Daoy (cell line): ENCODE data around the gene KDELR3. TPM values are rescaled to one million over a fixed set of nuclear protein-coding genes. Genes with fewer than 3 reads are reported as not detected.

ENCODE experiments used
- DNase-seq: peaks from one replicate; pipeline ENCODE4 v3.0.0-alpha.2; 2015; ENCODE audit warnings: low read depth
- total RNA-seq: library from RNA; depleted of rRNA; stranded (reverse); fragments of >200 nt; shearing (Covaris generic); gene quantifications from 2 replicates; pipeline ENCODE4 v1.2.3, GENCODE V29; 2014; rRNA removed

KDELR3 gene
- 17.5 and 18.5 TPM in 2 replicates for total RNA-seq

GRCh38 chr22:38467904-38468442 lies at the start of gene KDELR3:
Gene KDELR3 (plus strand): TSS chr22:38468096. CDS start chr22:38468234, 138 bp downstream.
- DNase-seq = peak; percentile 88

- DNase-seq = no peak
These were observed 49.3 kb upstream of the KDELR3 start for GRCh38 chr22:38418589-38418988.

GRCh38 chr22:38419121-38419857 lies 48.6 kb upstream of the KDELR3 start:
- DNase-seq = no peak

DNA sequence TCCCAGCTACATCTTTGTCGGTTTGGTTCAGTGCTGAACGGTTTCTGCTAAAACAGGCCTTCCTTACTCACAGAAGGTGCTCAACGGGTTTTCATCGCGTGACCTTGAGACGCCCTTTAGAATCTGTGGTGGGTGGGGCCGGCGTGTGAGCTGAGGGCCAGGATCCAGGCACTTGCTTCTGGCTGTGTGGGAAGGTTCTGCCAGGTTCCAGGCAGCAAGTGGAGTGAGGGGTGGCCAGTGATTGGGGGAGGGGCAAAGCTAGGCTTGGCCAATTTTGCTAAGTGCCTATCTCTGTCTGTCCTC lies 48.1 kb upstream of the KDELR3 start:
- no peak for DNase-seq

DNA sequence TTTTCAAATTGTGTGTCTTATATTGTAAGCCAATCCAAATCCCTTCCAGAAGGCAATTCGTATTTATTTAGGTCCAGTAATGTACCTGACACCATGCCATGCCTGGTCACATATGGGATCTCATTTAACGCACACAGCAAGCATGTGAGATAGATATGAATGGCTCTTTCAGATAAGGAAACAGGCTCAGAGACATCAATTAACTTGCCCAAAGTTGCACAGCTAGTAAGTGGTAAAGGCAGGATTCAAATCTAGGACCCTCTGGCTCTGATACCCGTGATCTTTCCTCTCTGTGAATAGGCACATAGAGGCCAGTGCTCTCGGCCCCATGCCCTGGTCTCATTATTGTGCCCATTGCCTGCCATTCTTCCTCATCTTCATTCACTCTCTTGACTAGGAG lies 47.2 kb upstream of the KDELR3 start:
- DNase-seq = no peak

GRCh38 chr22:38422611-38423511 lies 45.0 kb upstream of the KDELR3 start:
- no peak for DNase-seq

DNA sequence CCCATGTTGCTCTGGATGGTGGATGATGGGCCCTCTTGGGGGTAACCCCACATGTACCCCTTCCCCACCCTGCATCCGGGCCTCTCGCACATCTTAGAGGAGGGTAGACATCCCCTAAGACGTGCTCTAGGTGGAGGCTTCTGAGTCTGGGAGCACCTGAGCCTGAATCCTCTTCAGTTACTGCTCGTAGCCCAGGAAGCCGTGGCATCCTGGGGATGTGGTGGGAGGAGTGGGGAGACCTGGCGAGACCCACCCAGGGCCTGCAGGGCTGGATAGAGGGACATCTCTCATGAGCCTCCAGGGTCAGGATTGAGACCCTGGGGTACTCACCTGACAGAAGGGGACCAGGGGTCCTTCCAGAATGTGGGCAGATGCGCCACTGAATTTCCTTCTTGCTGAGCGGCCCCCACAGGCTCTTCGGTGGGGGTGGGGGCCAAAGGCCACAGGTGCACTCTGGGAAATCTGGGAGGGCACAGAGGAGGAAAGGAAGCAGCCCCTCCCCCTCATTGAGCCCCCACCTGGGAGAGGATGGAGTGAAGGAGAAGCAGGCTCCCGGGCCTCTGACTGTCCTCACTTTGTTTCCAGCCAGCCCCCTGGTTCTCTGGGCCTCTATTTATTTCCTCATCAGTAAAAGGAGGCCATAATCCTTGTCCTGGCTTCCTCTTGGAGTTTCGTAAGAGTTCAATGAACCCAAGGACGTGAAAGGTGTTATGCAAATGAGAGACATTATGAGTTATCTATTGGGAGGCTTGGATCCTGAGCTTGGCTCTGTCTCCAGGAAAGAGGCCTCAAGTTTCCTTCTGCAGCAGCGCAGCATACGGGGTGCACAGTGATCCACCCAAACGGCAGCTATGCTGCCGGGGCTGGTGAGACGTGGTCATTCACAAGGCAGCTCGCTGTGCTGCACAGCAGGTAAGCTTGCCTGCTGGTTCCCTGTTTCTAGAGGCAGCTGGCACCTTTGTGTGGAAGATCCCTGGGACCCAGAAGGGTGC lies 44.1 kb upstream of the KDELR3 start:
- DNase-seq = no peak

- DNase-seq = no peak
These were observed 43.3 kb upstream of the KDELR3 start for GRCh38 chr22:38424525-38425080.

DNA sequence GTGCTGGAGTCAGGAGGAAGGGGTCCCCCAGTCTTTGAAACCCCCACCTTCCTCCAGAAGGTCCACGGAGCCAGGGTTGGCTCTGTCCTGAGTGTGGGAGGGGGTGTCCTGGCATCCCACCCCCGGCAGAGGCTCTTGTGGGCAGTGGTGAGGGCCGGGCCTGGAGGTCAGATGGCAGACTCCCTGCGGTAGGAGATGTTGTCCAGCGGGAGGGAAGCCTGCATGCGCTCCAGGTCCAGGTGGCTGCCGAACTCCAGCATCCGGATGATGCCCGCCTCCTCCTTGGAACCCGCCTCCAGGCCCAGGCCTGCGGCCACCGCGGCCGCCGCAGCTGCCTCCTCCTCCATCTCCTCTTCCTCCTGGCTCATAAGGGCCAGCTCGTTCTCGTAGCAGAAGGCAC lies 41.3 kb upstream of the KDELR3 start:
- no peak for DNase-seq

DNA sequence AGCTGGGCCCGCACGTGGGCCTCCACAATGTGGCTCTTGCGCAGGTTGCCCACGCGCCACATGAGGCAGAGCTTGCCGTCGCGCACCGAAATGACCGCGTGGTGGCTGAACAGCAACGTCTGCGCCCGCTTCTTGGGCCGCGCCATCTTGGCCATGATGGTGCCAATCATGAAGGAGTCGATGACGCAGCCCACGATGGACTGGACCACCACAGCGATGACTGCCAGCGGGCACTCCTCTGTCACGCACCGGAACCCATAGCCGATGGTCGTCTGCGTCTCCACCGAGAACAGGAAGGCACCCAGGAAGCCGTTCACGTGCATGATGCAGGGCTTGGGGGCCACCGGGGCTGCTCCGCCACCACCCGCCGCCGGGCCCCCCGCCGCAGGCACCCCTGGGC lies 40.4 kb upstream of the KDELR3 start:
- no peak for DNase-seq

DNA sequence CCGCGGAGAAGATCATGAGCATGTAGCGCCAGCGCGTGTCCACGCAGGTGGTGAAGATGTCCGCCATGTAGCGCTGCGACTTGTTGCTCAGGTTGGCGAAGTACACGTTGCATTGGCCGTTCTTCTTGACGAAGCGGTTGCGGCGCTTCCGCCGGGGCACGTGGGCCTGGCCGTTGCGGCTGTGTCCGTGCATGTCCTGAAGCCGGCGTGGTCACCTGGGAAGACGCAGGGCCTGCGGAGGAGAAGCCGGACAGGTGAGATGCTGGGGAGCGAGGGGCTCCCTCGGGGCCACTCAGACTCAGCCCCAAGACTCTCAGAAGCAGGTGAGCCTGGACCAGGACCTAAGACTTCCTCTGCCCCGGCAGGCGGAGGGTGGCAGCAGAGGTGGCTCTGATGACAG lies 40.0 kb upstream of the KDELR3 start:
- no peak for DNase-seq

GRCh38 chr22:38428714-38429113 lies 39.2 kb upstream of the KDELR3 start:
- DNase-seq = no peak

DNA sequence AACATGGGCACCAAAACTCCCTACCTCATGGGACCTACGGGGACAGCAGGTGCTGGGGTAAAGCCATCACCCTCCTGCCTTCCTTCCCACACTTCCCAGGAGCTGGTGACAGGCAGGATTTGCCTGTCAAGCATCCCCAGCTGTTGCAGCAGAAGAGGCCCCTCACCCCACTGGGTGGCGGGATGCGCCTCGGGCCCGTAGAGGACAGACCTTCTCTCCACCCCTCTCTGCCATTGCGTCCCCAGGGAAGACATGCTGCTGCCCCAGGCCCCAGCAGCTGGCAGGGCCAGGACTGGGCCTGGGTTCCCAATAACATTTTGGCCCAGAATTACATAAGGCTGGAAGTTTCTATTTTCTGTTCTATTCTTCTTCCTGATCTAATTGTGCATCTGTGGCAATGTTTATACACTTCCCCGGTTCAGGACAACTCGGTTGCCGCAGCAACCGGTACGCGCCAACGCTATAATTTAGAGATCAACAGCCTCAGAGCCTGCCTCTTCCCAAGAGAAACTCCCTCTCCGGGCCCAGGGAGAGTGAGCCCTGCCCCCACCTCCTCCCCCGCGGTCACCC lies 38.3 kb upstream of the KDELR3 start:
- no peak for DNase-seq

- no peak for DNase-seq
These were observed 36.5 kb upstream of the KDELR3 start for GRCh38 chr22:38431266-38432010.

DNA sequence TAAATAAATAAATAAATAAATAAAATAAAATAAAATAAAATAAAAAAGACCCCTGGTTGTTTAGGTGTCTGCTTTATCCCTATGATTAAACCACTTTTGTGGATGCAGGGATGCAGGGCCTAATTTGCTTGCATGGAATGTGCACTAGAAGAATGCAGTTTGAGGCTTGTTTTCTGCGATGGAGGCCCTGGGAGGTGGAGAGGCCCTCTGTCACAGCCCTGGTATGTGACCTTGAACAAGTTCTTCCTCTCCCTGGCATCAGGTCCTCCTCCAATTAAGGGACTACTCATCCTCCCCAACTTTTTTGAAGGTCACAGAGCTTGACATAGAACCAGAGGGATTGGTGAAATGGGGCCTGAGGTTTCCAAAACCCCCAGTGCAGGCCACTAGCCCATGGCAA lies 35.6 kb upstream of the KDELR3 start:
- no peak for DNase-seq

- no peak for DNase-seq
These were observed 34.0 kb upstream of the KDELR3 start for GRCh38 chr22:38433871-38434270.

GRCh38 chr22:38435010-38435409 lies 32.9 kb upstream of the KDELR3 start:
- no peak for DNase-seq

DNA sequence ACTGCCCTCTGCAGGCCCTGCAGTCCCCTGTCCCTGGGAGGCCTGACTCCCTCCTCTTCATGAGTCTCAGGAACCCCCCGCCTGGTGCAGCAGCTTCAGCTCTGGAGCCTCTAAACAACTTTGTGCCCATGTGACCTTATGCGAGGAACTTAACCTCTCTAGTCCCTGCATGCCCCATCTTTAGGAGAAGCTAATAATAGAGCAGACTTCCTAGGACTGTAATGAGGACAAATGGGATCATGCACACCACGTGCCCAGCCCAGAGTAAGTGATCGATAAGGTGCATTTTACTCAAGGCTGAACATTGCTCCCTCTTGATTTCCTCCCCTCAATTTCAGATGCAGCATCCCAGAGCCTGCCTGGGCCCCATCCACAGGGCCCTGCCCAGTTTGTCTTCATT lies 31.9 kb upstream of the KDELR3 start:
- no peak for DNase-seq

GRCh38 chr22:38436629-38437395 lies 31.1 kb upstream of the KDELR3 start:
- DNase-seq = no peak
